Measurements from ENCODE around the gene ATP5ME.
A peak's percentile ranks its signal among the peaks of the same experiment; 100 is the strongest.
"Not testable (repeated sequence)": the region's sequence is repeated elsewhere in the genome, so short reads cannot be mapped to it uniquely, and the experiment has no call there.

Gene ATP5ME

DNA sequence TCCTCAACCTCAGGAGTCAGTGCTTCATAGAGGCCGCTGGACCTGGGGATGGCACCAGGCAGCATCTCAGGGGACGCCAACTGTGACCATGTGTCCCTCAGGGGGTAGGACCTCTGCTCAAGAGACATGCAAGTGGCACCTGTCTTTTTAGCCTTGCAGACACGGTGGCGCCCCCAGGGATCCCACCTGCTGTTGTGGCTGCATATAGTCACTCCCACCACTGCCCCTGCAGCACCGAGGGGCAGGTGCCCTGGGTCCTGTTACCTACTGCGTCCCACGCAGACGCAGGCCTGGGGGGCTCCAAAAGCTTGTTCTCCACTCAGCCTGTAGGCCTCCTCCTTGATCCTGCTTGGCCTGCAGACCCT lies 2.8 kb upstream of the ATP5ME start:
- H3K27me3 ChIP-seq (replicated peaks): no peaks in the 10 kb centered on the region
- H3K36me3 ChIP-seq (replicated peaks): peaks cover 5% of the 10 kb centered on the region
- H3K4me3 ChIP-seq (ENCODE audit: low read depth, low read length): no peak overlapping the region
- in situ Hi-C loops (cut with HindIII; ENCODE audit: low pct_ligation_motif_present, low sequenced_read_pairs): no loop called here
- TF ChIP-seq CTCF (IDR thresholded peaks at IDR 0.05; ENCODE audit: low read depth, low read length, missing control alignments): no peak
- H3K27ac ChIP-seq: no peak overlapping the region
- DNase-seq: no peak

DNA sequence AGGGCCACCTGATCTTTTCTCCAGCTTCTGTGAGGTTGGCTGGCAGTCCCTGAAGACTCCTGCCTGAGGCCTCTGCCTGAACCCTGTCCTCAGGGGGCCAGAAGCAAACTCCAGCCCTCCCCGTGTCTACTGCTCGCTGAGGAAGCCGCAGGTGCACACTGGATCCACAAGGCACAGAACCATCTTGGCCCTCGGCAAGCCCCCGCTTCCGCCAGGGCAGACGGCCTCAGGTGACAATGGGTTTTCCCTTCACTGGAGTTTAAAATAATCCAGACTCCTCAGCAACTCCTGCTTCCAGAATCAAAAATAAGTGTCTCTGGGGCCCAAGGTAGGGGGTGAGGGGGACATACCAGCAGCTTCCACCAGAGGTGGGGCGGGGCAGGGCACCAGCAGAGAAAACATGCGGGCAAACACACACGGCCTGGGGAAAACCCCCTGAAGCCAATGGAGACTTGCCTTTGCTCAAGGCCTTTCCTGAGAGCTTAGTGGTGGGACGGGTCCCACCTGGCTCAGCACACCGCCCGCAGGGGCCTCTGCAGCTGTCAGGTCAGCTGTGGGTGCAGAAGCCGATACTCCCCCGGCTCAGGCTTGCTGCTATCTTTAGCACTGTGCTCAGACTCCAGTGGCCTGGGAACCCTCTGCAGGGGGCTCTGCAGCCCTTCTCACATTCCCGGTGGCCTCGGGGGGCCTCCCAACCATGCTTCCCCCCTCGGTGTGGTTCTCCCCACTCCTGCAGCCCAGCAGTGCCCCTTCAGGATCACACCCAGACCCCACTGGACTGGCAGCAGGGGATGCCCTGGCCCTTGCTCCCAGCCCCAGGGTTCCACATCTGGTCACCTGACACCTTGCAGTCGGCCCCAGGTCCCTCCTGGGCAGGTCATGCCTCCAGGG lies 2.1 kb upstream of the ATP5ME start:
- in situ Hi-C loops (cut with HindIII; ENCODE audit: low pct_ligation_motif_present, low sequenced_read_pairs): no loop called here
- Histone ChIP-seq H3K27ac (no peak overlapping the region), H3K4me3 (ENCODE audit: low read depth, low read length) (no peak overlapping the region), H3K27me3 (replicated peaks) (no peaks in the 10 kb centered on the region), H3K36me3 (replicated peaks) (peaks cover 11% of the 10 kb centered on the region)
- DNase-seq: no peak
- no peak for TF ChIP-seq CTCF (IDR thresholded peaks at IDR 0.05; ENCODE audit: low read depth, low read length, missing control alignments)

DNA sequence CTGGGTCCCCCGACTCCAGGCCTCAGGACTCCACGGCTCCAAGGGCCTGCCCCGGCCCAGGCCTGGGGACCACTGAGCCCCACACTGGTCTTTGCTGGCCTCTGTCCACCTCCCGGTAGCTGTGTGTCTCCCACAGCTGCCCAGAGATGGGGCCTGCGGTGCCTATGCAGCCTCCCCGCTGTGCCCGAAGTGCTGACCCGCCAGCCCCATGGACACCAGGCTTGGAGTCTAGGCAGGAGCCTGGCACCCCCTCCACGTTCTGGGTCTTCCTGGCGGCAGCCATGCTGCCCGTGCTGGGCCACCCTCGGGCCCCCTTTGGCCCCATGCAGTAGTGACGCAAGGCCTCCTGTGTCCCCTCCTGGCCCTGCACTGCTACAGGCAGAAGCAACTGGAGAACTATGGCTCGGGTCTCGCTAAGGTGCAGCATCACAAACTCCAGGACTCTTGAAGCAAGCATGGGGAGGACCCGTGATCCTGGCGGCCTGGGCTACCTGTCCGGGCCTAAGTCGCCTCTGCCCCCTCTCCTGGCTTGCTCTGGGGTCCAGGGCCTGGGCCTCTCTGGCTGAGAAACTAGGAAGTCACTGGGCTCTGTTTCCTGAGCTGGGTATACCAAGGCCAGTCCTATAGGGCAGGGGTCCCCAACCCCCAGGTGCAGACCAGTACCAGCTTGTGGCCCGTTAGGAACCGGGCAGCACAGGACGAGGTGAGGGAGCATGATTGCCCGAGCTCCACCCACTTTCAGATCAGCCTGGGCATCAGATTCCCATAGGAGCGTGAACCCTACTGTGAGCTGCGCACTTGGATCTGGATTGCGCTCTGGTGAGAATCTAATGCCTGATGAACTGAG lies 1.2 kb upstream of the ATP5ME start:
- H3K27ac ChIP-seq: peak overlapping the region; percentile 83
- in situ Hi-C loops (cut with HindIII; ENCODE audit: low pct_ligation_motif_present, low sequenced_read_pairs): no loop called here
- DNase-seq: no peak
- peaks cover 14% of the 10 kb centered on the region for H3K36me3 ChIP-seq (replicated peaks)
- H3K27me3 ChIP-seq (replicated peaks): no peaks in the 10 kb centered on the region
- peak overlapping the region; percentile 81 for H3K4me3 ChIP-seq (ENCODE audit: low read depth, low read length)
- TF ChIP-seq CTCF (IDR thresholded peaks at IDR 0.05; ENCODE audit: low read depth, low read length, missing control alignments): no peak

DNA sequence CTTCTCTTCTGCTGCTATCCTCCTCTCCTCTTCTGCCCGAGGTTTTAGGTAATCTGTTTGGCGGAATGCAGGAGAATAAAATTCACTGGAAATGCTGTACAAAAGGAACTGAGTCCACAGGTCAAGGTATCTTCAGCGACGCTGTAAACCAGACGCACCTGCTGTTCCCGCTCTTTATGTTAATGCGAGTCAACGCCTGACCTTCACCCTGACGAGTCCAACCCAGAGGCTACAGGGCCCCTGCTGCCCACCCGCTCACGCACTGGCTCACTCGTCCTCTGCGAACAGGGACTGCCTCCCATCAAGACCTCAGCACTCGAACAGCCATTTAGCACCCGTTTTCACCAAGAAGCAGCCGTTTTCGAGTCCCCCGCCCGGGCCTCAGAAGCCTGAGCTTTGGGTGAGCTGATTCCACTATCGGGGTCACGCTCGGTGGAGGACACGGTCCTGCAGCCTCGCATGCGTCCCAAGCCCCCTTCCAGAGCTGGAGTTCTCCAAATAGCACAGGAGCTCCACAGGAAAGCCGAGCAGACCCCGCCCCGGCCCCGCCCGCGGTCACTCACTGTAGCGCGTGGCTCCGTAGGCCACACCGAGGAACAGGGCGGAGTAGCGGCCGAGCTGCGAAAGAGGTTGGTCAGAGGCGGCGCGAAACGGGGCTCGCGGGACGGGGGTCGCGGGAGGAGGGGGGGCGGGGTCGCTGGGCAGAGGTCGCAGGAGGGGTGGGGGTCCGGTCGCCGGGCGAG lies 556 bp downstream of the ATP5ME start:
- TF ChIP-seq CTCF (IDR thresholded peaks at IDR 0.05; ENCODE audit: low read depth, low read length, missing control alignments): no peak
- peaks cover 14% of the 10 kb centered on the region for H3K36me3 ChIP-seq (replicated peaks)
- in situ Hi-C loops (cut with HindIII; ENCODE audit: low pct_ligation_motif_present, low sequenced_read_pairs): no loop called here
- H3K27me3 ChIP-seq (replicated peaks): no peaks in the 10 kb centered on the region
- H3K27ac ChIP-seq: no peak overlapping the region
- peak; percentile 18 for DNase-seq
- peak overlapping the region; percentile 81 for H3K4me3 ChIP-seq (ENCODE audit: low read depth, low read length)

DNA sequence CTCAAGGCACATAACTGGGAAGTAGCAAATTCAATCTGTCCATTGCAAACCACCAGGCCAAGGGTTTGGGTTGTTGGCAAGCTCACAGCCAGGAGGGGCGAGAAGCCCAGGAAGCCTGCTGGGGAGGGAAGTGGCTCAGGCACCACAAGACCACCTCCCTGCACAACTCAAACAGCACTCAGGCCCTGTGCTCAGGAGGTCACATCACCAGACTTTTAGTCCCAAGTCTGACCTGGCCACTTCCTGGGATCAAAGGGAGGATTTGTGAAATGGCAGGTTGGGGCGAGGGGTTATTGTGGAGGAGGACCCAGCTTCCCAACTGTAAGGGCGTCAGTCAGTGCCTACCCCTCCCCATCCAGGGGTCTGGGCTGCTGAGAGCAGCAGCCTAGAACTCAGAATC lies 2.3 kb downstream of the ATP5ME start:
- in situ Hi-C loops (cut with HindIII; ENCODE audit: low pct_ligation_motif_present, low sequenced_read_pairs): no loop called here

DNA sequence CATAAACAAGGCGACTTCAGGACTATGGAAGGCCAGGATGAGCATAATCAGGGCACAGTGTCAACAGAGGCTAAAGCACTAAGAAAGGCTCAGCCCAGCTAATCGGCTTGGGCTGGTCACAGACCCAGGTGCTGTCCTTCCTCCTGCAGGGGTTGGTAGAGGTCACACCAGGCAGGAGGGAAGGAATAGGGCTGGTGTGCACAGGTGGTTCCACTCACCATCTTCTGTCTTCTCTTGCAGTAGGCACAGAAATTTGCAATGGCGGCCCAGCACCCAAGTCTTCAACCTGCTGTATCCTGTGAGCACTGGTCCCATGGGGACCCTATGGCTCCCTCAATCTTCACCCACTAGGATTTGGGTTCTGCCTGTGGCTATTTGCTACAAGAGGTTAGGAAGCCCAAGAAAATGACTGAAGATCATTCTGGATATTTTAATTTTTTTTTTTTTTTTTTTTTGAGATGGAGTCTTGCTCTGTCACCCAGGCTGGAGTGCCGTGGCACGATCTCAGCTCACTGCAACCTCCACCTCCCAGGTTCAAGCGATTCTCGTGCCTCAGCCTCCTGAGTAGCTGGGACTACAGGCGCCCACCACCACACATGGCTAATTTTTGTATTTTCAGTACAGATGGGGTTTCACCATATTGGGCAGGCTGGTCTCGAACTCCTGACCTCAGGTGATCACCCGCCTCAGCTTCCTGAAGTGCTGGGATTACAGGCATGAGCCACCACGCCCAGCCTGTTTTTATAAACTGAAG lies 4.1 kb downstream of the ATP5ME start:
- peaks cover 14% of the 10 kb centered on the region for H3K36me3 ChIP-seq (replicated peaks)
- DNase-seq; H3K4me3 ChIP-seq (ENCODE audit: low read depth, low read length); H3K27ac ChIP-seq; H3K27me3 ChIP-seq (replicated peaks); in situ Hi-C loops (cut with HindIII; ENCODE audit: low pct_ligation_motif_present, low sequenced_read_pairs): not testable (repeated sequence)

More for the DNA sequence above, 2.3 kb downstream of the ATP5ME start:
- Histone ChIP-seq H3K36me3 (replicated peaks) (peaks cover 14% of the 10 kb centered on the region), H3K27ac (no peak overlapping the region), H3K27me3 (replicated peaks) (no peaks in the 10 kb centered on the region), H3K4me3 (ENCODE audit: low read depth, low read length) (no peak overlapping the region)
- no peak for DNase-seq
- no peak for TF ChIP-seq CTCF (IDR thresholded peaks at IDR 0.05; ENCODE audit: low read depth, low read length, missing control alignments)

- DNase-seq; H3K27me3 ChIP-seq (replicated peaks); H3K4me3 ChIP-seq (ENCODE audit: low read depth, low read length); in situ Hi-C loops (cut with HindIII; ENCODE audit: low pct_ligation_motif_present, low sequenced_read_pairs); H3K27ac ChIP-seq: not testable (repeated sequence)
- H3K36me3 ChIP-seq (replicated peaks): peaks cover 14% of the 10 kb centered on the region
Measured at GRCh38 chr4:668219-668618, 5.9 kb downstream of the ATP5ME start.
